Measurements from ENCODE around the gene SRI. TPM values are rescaled to one million over a fixed set of nuclear protein-coding genes. Genes with fewer than 3 reads are reported as not detected.
"Not testable (repeated sequence)": the region's sequence is repeated elsewhere in the genome, so short reads cannot be mapped to it uniquely, and the experiment has no call there.

The SRI gene
- total and polyA plus RNA-seq, 4 experiments from 2014 or later: 76.1 to 353 (median 178) TPM

- Histone ChIP-seq H3K27me3 (ENCODE audit: insufficient read depth, low read length) (peaks cover 5% of the 10 kb centered on the region), H3K36me3 (ENCODE audit: insufficient read depth, low read length) (no peaks in the 10 kb centered on the region), H3K4me3 (ENCODE audit: low read length in 2 of 2) (no peak overlapping the region), H3K9me3 (ENCODE audit: control insufficient read depth in 1 of 2, low read length in 2 of 2) (no peaks in the 10 kb centered on the region), H3K4me1 (ENCODE audit: insufficient read depth, low read length) (no peaks in the 10 kb centered on the region), H3K27ac (ENCODE audit: low read depth, low read length) (no peak overlapping the region)
- intact Hi-C loops (cut with micrococcal nuclease): no loop called here
- ChIA-PET CTCF (ENCODE audit: partially characterized antibody) (no interaction called here), POLR2A (ENCODE audit: partially characterized antibody) (no interaction called here)
- Mint-ChIP-seq H3K27ac (no peak overlapping the region), H3K27me3 (peaks cover 11 to 18% of the 10 kb centered on the region in 2 donors), H3K36me3 (no peaks in the 10 kb centered on the region), H3K4me3 (no peak overlapping the region), H3K9me3 (peaks cover 0 to 8% (median 0%) of the 10 kb centered on the region in 8 donors), H3K4me1 (no peaks in the 10 kb centered on the region)
- no peak for DNase-seq
These were observed 40.9 kb upstream of the SRI start for GRCh38 chr7:88260719-88261118.

DNA sequence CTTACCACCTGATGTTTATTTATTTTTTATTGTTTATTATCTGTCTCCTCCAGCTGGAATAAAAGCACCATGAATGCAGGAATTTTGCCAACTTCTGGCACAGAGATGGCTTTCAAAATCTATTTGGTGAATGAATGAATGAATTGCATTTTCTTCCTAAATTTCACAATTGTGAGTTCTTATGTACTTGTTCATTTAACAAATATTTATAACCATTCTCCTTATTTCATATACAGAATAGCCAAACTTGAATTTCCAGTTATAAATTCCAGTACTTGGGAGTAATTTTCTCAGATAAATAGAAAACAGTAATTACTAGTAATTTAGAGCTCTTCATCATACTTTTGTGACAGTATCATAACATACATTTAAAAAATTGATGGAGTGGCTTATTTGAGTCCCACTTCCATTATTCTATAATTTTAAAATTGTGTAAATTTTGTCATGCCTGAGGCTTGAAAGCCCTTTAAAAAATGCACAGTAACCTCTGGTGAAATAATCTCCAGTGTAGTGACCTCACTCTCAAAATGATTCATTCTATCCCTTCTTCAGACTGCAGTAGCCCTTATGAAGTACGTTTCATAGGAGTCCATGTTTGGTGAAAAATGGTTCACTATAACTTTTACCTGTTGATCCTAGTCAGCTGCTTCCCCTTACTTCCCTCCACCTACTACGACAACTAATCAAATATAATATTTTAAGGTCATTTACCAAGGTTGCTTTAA lies 40.0 kb upstream of the SRI start:
- intact Hi-C loops (cut with micrococcal nuclease): no loop called here
- Mint-ChIP-seq H3K4me1 (no peaks in the 10 kb centered on the region), H3K27ac (no peak overlapping the region), H3K9me3 (peaks cover 0 to 9% (median 0%) of the 10 kb centered on the region in 8 donors), H3K36me3 (no peaks in the 10 kb centered on the region), H3K4me3 (no peak overlapping the region), H3K27me3 (peaks cover 11 to 18% of the 10 kb centered on the region in 2 donors)
- Histone ChIP-seq H3K27me3 (ENCODE audit: insufficient read depth, low read length) (peaks cover 5% of the 10 kb centered on the region), H3K36me3 (ENCODE audit: insufficient read depth, low read length) (no peaks in the 10 kb centered on the region), H3K27ac (ENCODE audit: low read depth, low read length) (no peak overlapping the region), H3K9me3 (ENCODE audit: control insufficient read depth in 1 of 2, low read length in 2 of 2) (no peaks in the 10 kb centered on the region), H3K4me3 (ENCODE audit: low read length in 2 of 2) (no peak overlapping the region), H3K4me1 (ENCODE audit: insufficient read depth, low read length) (no peaks in the 10 kb centered on the region)
- no peak for DNase-seq
- ChIA-PET CTCF (ENCODE audit: partially characterized antibody) (no interaction called here), POLR2A (ENCODE audit: partially characterized antibody) (no interaction called here)

GRCh38 chr7:88258296-88258695 lies 38.5 kb upstream of the SRI start:
- H3K27ac Mint-ChIP-seq; H3K36me3 Mint-ChIP-seq; intact Hi-C loops (cut with micrococcal nuclease); H3K27me3 ChIP-seq (ENCODE audit: insufficient read depth, low read length); H3K27ac ChIP-seq (ENCODE audit: low read depth, low read length); H3K4me3 ChIP-seq (ENCODE audit: low read length in 2 of 2); H3K36me3 ChIP-seq (ENCODE audit: insufficient read depth, low read length); POLR2A ChIA-PET (ENCODE audit: partially characterized antibody); H3K4me1 ChIP-seq (ENCODE audit: insufficient read depth, low read length); DNase-seq; H3K4me3 Mint-ChIP-seq; H3K9me3 ChIP-seq (ENCODE audit: control insufficient read depth in 1 of 2, low read length in 2 of 2); H3K4me1 Mint-ChIP-seq: not testable (repeated sequence)
- peaks cover 11 to 15% of the 10 kb centered on the region in 2 donors for H3K27me3 Mint-ChIP-seq
- peaks cover 4 to 19% (median 15%) of the 10 kb centered on the region in 8 donors for H3K9me3 Mint-ChIP-seq
- CTCF ChIA-PET (ENCODE audit: partially characterized antibody): interaction anchor here (0.8 kb wide), 1 partner anchor 15 kb away, joined by 3 read pairs; no protein-coding TSS in a partner anchor

DNA sequence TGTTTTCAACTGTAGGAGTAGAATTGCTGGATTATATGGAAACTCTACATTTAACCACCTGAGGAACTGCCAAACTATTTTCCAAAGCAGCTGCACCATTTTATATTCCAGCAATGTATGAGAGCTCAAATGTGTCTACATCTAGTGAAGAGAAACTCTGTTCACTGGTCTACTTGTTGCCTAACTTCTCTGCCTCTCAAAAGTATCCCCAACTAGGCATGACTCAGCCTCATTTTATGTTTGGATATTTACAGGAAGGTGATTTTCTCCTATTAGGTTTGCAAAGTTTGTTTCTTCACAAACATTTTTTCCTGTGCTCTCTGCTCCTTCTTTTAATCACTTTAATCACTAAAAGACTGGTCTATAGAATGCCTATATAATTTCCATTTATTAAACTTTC lies 37.1 kb upstream of the SRI start:
- ChIA-PET CTCF (ENCODE audit: partially characterized antibody) (no interaction called here), POLR2A (ENCODE audit: partially characterized antibody) (no interaction called here)
- no peaks in the 10 kb centered on the region for H3K36me3 ChIP-seq (ENCODE audit: insufficient read depth, low read length)
- Mint-ChIP-seq H3K27me3 (peaks cover 11 to 15% of the 10 kb centered on the region in 2 donors), H3K36me3 (peaks cover 0 to 3% of the 10 kb centered on the region in 2 donors), H3K4me1 (no peaks in the 10 kb centered on the region), H3K9me3 (peaks cover 4 to 21% (median 17%) of the 10 kb centered on the region in 8 donors), H3K27ac (no peak overlapping the region), H3K4me3 (no peak overlapping the region)
- H3K4me1 ChIP-seq (ENCODE audit: insufficient read depth, low read length): no peaks in the 10 kb centered on the region
- DNase-seq: no peak
- peaks cover 5% of the 10 kb centered on the region for H3K27me3 ChIP-seq (ENCODE audit: insufficient read depth, low read length)
- intact Hi-C loops (cut with micrococcal nuclease): no loop called here
- H3K9me3 ChIP-seq (ENCODE audit: control insufficient read depth in 1 of 2, low read length in 2 of 2): no peaks in the 10 kb centered on the region
- H3K27ac ChIP-seq (ENCODE audit: low read depth, low read length): no peak overlapping the region
- no peak overlapping the region for H3K4me3 ChIP-seq (ENCODE audit: low read length in 2 of 2)

DNA sequence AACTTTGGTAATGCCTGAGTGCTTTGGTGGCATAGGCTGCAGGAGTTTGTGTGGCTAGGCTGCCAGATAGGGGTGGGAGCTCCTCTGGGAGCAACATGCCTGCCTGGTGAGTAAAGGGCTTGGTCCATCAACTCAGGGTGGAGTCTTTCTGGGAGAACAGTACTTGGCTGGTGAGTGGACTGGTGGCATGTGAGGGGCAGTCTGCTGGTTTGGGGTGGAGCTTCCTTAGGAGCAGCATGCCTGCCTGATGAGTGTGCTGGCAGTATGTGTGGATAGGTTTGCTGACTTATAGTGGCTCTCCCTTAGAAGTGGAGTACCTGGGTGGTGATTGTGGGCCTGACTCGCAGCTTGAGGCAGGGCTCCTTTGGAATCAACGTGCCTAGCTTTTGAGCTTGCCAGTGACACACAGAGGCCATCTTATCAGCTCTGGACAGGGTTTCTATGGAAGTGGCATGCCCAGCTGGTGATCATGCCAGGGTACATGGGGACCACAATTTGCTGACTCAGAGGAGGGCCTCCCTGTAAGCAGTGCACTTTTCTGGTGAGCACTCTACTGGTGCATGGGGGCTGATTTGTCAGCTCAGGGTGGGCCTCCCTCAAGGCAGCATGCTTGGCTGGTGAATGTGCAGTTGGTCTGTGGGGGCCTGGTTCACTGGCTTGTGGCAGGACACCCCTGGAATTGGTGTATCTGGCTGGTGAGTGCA lies 35.0 kb upstream of the SRI start:
- no peak overlapping the region for H3K4me3 ChIP-seq (ENCODE audit: low read length in 2 of 2)
- intact Hi-C loops (cut with micrococcal nuclease): no loop called here
- Mint-ChIP-seq H3K4me3 (no peak overlapping the region), H3K9me3 (peaks cover 4 to 21% (median 18%) of the 10 kb centered on the region in 8 donors), H3K36me3 (peaks cover 3% of the 10 kb centered on the region in 2 donors), H3K27me3 (peaks cover 18 to 20% of the 10 kb centered on the region in 2 donors), H3K4me1 (no peaks in the 10 kb centered on the region), H3K27ac (no peak overlapping the region)
- H3K36me3 ChIP-seq (ENCODE audit: insufficient read depth, low read length): no peaks in the 10 kb centered on the region
- no peak for DNase-seq
- CTCF ChIA-PET (ENCODE audit: partially characterized antibody): no interaction called here
- no peaks in the 10 kb centered on the region for H3K4me1 ChIP-seq (ENCODE audit: insufficient read depth, low read length)
- H3K9me3 ChIP-seq (ENCODE audit: control insufficient read depth in 1 of 2, low read length in 2 of 2): no peaks in the 10 kb centered on the region
- H3K27me3 ChIP-seq (ENCODE audit: insufficient read depth, low read length): peaks cover 5% of the 10 kb centered on the region
- POLR2A ChIA-PET (ENCODE audit: partially characterized antibody): no interaction called here
- H3K27ac ChIP-seq (ENCODE audit: low read depth, low read length): no peak overlapping the region

DNA sequence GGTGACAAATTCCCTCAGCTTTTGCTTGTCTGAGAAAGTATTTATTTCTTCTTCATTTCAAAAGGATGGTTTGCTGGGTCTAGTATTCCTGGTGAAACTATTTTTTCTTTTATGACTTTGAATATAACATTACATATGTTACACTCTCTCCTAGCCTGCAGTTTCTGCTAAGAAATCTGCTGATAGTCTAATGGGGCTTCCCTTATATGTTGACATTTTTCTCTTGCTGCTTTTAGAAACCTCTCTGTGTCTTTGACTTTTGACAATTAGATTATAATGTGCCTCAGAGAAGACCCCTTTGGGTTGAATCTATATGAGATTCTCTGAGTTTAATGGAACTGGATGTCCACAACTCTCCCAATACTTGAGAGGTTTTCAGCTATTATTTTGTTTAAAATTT lies 33.8 kb upstream of the SRI start:
- ChIA-PET POLR2A (ENCODE audit: partially characterized antibody) (no interaction called here), CTCF (ENCODE audit: partially characterized antibody) (interaction anchor here (1.3 kb wide), 1 partner anchor 10 kb away, joined by 4 read pairs; no protein-coding TSS in a partner anchor)
- Mint-ChIP-seq H3K4me3 (no peak overlapping the region), H3K27ac (no peak overlapping the region), H3K4me1 (no peaks in the 10 kb centered on the region), H3K9me3 (peaks cover 4 to 21% (median 18%) of the 10 kb centered on the region in 8 donors), H3K36me3 (peaks cover 3% of the 10 kb centered on the region in 2 donors), H3K27me3 (peaks cover 15 to 23% of the 10 kb centered on the region in 2 donors)
- H3K4me1 ChIP-seq (ENCODE audit: insufficient read depth, low read length): no peaks in the 10 kb centered on the region
- no peak overlapping the region for H3K4me3 ChIP-seq (ENCODE audit: low read length in 2 of 2)
- H3K9me3 ChIP-seq (ENCODE audit: control insufficient read depth in 1 of 2, low read length in 2 of 2): no peaks in the 10 kb centered on the region
- no peaks in the 10 kb centered on the region for H3K36me3 ChIP-seq (ENCODE audit: insufficient read depth, low read length)
- H3K27me3 ChIP-seq (ENCODE audit: insufficient read depth, low read length): peaks cover 5% of the 10 kb centered on the region
- DNase-seq: no peak
- intact Hi-C loops (cut with micrococcal nuclease): no loop called here
- H3K27ac ChIP-seq (ENCODE audit: low read depth, low read length): no peak overlapping the region

DNA sequence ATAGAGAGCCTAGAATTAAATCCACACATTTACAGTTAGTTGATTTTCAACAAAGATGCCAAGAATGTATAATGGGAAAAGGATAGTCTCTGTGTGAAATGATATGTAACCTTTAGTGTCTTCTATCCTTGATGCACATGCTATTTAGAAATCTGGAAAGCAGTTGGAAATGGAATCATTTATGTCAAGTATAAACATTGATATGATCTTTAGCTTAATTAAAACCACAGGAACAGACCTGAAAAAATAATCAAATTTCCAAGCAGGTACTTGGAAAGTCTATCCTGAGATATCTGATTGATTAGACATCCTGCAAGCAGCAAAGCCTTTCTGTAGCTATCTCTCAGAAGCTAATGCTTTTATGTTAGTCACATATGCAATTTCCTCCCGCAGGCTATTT lies 24.4 kb upstream of the SRI start:
- Histone ChIP-seq H3K36me3 (ENCODE audit: insufficient read depth, low read length) (no peaks in the 10 kb centered on the region), H3K4me3 (ENCODE audit: low read length in 2 of 2) (no peak overlapping the region), H3K9me3 (ENCODE audit: control insufficient read depth in 1 of 2, low read length in 2 of 2) (no peaks in the 10 kb centered on the region), H3K27me3 (ENCODE audit: insufficient read depth, low read length) (no peaks in the 10 kb centered on the region), H3K4me1 (ENCODE audit: insufficient read depth, low read length) (no peaks in the 10 kb centered on the region), H3K27ac (ENCODE audit: low read depth, low read length) (no peak overlapping the region)
- intact Hi-C loops (cut with micrococcal nuclease): loop anchor here (5.0 to 10.0 kb wide), 2 partner anchors 1378 to 1871 kb away; no protein-coding TSS in a partner anchor
- Mint-ChIP-seq H3K9me3 (no peaks in the 10 kb centered on the region), H3K4me1 (no peaks in the 10 kb centered on the region), H3K27ac (no peak overlapping the region), H3K27me3 (peaks cover 3 to 14% of the 10 kb centered on the region in 2 donors), H3K36me3 (no peaks in the 10 kb centered on the region), H3K4me3 (no peak overlapping the region)
- no peak for DNase-seq
- POLR2A ChIA-PET (ENCODE audit: partially characterized antibody): no interaction called here
- CTCF ChIA-PET (ENCODE audit: partially characterized antibody): no interaction called here
